SK-N-DZ (cell line): ENCODE results near the gene ACTN3.
"Not testable (repeated sequence)": the region's sequence is repeated elsewhere in the genome, so short reads cannot be mapped to it uniquely, and the experiment has no call there.

ENCODE experiments used
- DNase-seq: peaks from one replicate; pipeline ENCODE4 v3.0.0-alpha.2; 2015; ENCODE audit warnings: low spot score

Gene ACTN3

DNA sequence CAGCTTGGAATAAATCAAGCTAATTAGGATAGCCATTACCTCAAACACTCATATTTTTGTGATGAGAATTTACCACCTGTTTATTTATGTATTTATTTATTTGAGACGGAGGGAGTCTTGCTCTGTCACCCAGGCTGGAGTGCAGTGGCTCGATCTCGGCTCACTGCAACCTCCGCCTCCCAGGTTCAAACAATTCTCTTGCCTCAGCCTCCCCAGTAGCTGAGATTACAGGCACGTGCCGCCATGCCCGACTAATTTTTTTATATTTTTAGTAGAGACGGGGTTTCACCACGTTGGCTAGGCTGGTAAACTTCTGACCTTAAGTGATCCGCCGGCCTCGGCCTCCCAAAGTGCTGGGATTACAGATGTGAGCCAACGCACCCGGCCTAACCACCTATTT, 1.8 kb upstream of the ACTN3 start:
- not testable (repeated sequence) for DNase-seq

DNA sequence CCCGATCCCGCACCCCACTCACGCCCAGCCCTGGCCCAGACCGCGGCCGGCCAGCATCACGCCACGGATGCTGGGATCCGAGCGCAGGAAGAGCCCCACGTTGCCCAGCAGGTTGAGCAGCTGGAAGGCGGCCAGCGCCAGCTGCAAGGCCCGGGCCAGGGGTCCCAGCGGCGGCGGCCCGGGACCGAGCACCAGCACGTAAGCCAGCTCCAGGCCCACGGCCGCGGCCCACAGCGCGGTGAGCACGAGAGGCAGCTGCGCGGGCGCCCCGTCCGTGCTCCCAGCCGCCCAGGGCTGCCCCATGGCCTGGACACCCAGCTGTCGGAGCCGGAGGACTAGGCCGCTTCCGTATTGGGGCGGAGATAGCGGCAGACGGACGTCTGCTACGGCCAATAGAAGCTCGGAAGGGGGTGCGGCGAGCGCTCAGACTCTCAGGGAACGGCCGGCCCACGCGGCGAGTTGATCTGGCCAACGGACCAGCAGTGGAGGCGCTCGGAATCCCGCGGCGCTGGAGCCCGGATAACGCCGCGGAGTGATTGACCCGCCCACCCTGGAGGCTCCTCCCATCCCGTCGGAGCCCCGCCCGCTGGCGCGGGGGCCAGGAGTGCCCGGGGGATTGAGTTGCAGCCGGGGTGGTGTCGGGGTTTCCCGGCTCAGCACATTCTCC, 869 bp upstream of the ACTN3 start, which contains the start of gene ZDHHC24:
TSS of gene ZDHHC24 (minus strand) at position 348 of the 667 bp plus-strand sequence. CDS start at position 303, 45 bp downstream.
- peak; percentile 96 for DNase-seq

- DNase-seq, result no peak
These were observed 411 bp downstream of the ACTN3 start for GRCh38 chr11:66546966-66547661.

DNA sequence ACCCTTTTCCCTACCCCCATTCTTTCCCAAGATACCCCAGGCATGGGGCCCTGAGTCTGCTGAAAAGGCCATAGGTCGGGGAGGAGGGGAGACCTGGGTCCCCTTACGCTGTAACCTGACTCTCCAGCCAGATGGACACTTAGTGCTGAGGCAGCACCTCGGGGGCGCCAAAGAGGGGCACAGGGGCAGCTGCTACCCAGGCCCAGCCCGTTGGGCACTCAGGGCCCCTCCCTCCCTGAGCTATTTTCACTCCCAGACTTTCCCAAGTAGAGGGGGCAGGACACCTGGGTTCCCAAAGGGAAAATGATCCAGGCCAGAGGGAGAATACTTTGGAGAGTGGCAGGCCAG, 933 bp downstream of the ACTN3 start:
- no peak for DNase-seq

DNA sequence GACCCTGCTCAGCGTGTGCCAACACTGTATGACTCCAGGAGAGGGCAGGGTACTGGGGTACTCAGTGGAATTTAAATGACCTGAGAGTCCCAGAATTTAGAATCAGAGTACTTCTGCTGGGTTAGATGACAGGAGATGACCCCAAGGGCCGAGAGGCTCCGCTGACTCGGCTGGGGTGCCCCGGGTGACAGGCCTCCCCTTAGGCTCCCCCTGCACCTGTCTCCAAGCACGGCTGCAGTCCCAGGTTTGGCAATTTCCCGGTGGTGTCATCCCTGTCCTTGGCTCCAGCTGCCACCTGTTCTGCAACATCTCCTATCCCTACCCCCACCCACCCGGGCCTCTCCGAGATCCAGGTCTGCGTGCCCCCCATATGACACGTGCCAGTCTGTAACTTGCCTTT, 1.3 kb downstream of the ACTN3 start:
- DNase-seq, result no peak

- DNase-seq, result no peak
These were observed 2.3 kb downstream of the ACTN3 start for GRCh38 chr11:66548774-66549630.

- DNase-seq, result no peak
These were observed 3.0 kb downstream of the ACTN3 start for GRCh38 chr11:66549696-66550095.

DNA sequence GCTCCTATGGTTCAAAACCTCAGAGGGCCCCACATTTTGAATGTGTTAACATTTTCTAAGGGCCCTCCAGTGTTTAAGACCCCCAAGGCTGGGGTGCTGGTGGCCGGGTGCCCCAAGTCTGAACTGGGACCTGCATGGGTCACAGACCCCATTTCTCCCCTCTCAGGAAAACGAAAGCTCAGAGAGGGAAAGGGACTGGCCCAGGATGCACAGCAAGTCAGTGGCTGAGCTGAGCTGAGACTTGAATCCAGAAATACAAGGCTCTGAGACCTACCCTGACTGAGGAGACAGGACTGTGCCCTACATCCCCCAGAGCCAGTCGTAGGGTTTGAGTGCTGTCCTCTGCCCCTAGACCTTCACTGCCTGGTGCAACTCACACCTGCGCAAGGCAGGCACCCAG, 4.2 kb downstream of the ACTN3 start:
- DNase-seq, result no peak

DNA sequence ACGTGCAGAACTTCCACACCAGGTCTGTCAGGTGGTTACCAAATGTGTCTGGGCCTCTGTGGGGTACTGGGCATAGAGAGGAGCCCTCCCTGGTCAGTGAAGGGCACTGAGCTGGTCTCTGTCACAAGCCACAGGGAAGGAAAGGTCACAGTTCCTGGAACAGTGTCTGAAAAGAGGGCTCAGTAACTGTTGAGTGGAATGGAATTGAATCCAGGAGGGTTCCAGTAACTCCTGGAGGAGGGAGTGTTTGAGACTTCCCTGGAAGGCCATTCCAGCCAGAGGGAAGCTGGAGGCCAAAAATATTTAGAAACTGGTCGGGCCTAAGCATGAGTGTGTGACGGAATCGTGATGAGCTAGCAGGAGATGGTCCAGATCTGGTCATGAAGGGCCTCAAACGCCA, 7.9 kb downstream of the ACTN3 start:
- DNase-seq, result no peak

DNA sequence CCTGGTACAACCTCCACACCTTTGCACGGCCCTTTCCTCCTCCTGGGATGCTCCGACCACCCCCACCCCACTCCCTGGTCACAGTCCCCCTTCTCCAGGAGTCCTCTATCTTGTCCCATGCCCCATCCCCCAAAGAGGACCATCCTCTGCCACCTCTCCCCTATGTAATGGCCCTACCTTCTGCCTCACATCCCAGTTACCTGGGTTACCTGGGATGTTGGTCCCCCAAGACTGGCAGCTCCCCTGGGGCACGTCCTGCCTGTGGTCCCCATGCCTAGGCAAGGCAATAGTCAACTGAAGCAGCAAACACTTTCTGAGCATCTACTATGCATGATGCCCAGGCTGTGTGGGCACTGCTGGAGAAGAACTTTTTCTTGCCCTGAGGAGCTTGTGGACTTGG, 8.7 kb downstream of the ACTN3 start:
- no peak for DNase-seq

- no peak for DNase-seq
These were observed 9.4 kb downstream of the ACTN3 start for GRCh38 chr11:66556086-66556485.

GRCh38 chr11:66557733-66558326, 11.1 kb downstream of the ACTN3 start:
- no peak for DNase-seq

GRCh38 chr11:66559142-66559865, 12.6 kb downstream of the ACTN3 start:
- DNase-seq, result no peak

- no peak for DNase-seq
These were observed 13.4 kb downstream of the ACTN3 start for GRCh38 chr11:66559866-66560676.

- DNase-seq, result no peak
These were observed 14.7 kb downstream of the ACTN3 start for GRCh38 chr11:66561178-66561974.

DNA sequence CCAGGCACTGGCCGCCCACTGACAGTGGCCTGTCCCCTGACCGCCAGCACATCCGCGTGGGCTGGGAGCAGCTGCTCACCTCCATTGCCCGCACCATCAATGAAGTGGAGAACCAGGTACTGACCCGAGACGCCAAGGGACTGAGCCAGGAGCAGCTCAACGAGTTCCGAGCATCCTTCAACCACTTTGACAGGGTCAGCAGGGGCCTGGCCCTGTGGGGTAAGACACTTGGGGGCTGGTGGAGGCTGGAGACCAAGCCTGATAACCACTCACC, 15.2 kb downstream of the ACTN3 start:
- DNase-seq, result no peak

GRCh38 chr11:66562275-66562674, 15.6 kb downstream of the ACTN3 start:
- DNase-seq, result no peak

GRCh38 chr11:66562907-66563583, 16.3 kb downstream of the ACTN3 start:
- no peak for DNase-seq

- no peak for DNase-seq
These were observed 17.1 kb downstream of the ACTN3 start for GRCh38 chr11:66563832-66564231.
